Liver (tissue), 3 donors: ENCODE data around the gene DYRK1B.

ENCODE experiments used
- FOXA1 ChIP-seq: IDR thresholded peaks from 2 replicates; pipeline ENCODE4 v1.6.1; 2016; ENCODE audit warnings: antibody characterized with exemption
- FOXA2 ChIP-seq: IDR thresholded peaks from 2 replicates; pipeline ENCODE4 v1.6.1; 2016; ENCODE audit warnings: antibody characterized with exemption
- GABPA ChIP-seq, 2 donors: IDR thresholded peaks in 1 of 2; conservative IDR thresholded peaks in 1 of 2; 2 replicates each; pipeline ENCODE4 v1.6.1; 2016; ENCODE audit warnings: antibody characterized with exemption in 2 of 2, mild to moderate bottlenecking in 1 of 2, moderate library complexity in 1 of 2
- NR2F2 ChIP-seq: IDR thresholded peaks from 2 replicates; pipeline ENCODE4 v1.6.1; 2016; ENCODE audit warnings: antibody characterized with exemption
- RXRA ChIP-seq, 2 donors: IDR thresholded peaks; 2 replicates each; pipeline ENCODE4 v1.6.1; 2017 to 2018; ENCODE audit warnings: antibody characterized with exemption in 2 of 2, mild to moderate bottlenecking in 1 of 2
- SP1 ChIP-seq: IDR thresholded peaks from 2 replicates; pipeline ENCODE4 v1.6.1; 2018; ENCODE audit warnings: antibody characterized with exemption, mild to moderate bottlenecking
- TAF1 ChIP-seq: conservative IDR thresholded peaks from 2 replicates; pipeline ENCODE4 v1.6.1; 2016; ENCODE audit warnings: antibody characterized with exemption, mild to moderate bottlenecking
- YY1 ChIP-seq: IDR thresholded peaks from 2 replicates; pipeline ENCODE4 v1.6.1; 2016; ENCODE audit warnings: antibody characterized with exemption, mild to moderate bottlenecking
- TF ChIP-seq, protein P1 (sequence below): IDR thresholded peaks from 2 replicates; pipeline ENCODE4 v1.6.1; 2016; ENCODE audit warnings: antibody characterized with exemption, mild to moderate bottlenecking
- TF ChIP-seq, protein P2 (sequence below): IDR thresholded peaks from 2 replicates; pipeline ENCODE4 v1.6.1; 2016; ENCODE audit warnings: antibody characterized with exemption
- TF ChIP-seq, protein P3 (sequence below): IDR thresholded peaks from 2 replicates; pipeline ENCODE4 v1.6.1; 2016; ENCODE audit warnings: antibody characterized with exemption
- TF ChIP-seq, protein P4 (sequence below): fragments of 150-350 bp; IDR thresholded peaks from 2 replicates; pipeline ENCODE4 v1.5.1; 2017; ENCODE audit warnings: improper control_type of control experiment, low read depth, low read length; ENCODE audit not compliant: missing input control
- donor health status: healthy.
- donor health status: healthy.

DNA sequence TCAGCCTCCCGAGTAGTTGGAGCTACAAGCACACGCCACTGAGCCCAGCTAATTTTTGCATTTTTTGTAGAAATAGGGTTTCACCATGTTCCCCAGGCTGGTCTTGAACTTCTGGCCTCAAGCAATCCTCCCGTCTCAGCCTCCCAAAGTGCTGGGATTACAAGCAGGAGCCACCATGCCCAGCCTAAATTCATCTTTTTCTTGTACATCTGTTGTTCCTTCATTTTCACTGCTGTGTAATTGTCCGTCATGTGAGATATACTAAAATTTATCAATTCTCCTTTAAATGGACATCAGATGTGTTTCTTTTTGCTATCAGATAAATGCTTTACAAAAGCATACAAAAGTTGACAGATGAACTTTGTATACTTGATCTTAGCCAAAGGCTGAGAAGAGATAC is 22.9 kb downstream of the DYRK1B start:
- TF ChIP-seq, protein P1, sequence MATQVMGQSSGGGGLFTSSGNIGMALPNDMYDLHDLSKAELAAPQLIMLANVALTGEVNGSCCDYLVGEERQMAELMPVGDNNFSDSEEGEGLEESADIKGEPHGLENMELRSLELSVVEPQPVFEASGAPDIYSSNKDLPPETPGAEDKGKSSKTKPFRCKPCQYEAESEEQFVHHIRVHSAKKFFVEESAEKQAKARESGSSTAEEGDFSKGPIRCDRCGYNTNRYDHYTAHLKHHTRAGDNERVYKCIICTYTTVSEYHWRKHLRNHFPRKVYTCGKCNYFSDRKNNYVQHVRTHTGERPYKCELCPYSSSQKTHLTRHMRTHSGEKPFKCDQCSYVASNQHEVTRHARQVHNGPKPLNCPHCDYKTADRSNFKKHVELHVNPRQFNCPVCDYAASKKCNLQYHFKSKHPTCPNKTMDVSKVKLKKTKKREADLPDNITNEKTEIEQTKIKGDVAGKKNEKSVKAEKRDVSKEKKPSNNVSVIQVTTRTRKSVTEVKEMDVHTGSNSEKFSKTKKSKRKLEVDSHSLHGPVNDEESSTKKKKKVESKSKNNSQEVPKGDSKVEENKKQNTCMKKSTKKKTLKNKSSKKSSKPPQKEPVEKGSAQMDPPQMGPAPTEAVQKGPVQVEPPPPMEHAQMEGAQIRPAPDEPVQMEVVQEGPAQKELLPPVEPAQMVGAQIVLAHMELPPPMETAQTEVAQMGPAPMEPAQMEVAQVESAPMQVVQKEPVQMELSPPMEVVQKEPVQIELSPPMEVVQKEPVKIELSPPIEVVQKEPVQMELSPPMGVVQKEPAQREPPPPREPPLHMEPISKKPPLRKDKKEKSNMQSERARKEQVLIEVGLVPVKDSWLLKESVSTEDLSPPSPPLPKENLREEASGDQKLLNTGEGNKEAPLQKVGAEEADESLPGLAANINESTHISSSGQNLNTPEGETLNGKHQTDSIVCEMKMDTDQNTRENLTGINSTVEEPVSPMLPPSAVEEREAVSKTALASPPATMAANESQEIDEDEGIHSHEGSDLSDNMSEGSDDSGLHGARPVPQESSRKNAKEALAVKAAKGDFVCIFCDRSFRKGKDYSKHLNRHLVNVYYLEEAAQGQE, result no peak
- TF ChIP-seq, protein P2, sequence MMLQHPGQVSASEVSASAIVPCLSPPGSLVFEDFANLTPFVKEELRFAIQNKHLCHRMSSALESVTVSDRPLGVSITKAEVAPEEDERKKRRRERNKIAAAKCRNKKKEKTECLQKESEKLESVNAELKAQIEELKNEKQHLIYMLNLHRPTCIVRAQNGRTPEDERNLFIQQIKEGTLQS, result no peak
- TF ChIP-seq TAF1, result no peak
- TF ChIP-seq, protein P3, sequence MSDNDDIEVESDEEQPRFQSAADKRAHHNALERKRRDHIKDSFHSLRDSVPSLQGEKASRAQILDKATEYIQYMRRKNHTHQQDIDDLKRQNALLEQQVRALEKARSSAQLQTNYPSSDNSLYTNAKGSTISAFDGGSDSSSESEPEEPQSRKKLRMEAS, result no peak
- TF ChIP-seq, protein P4, sequence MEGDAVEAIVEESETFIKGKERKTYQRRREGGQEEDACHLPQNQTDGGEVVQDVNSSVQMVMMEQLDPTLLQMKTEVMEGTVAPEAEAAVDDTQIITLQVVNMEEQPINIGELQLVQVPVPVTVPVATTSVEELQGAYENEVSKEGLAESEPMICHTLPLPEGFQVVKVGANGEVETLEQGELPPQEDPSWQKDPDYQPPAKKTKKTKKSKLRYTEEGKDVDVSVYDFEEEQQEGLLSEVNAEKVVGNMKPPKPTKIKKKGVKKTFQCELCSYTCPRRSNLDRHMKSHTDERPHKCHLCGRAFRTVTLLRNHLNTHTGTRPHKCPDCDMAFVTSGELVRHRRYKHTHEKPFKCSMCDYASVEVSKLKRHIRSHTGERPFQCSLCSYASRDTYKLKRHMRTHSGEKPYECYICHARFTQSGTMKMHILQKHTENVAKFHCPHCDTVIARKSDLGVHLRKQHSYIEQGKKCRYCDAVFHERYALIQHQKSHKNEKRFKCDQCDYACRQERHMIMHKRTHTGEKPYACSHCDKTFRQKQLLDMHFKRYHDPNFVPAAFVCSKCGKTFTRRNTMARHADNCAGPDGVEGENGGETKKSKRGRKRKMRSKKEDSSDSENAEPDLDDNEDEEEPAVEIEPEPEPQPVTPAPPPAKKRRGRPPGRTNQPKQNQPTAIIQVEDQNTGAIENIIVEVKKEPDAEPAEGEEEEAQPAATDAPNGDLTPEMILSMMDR, result no peak
- no peak for TF ChIP-seq RXRA (IDR thresholded peaks at IDR 0.05)
- no peak for TF ChIP-seq SP1
- no peak for TF ChIP-seq GABPA (IDR thresholded peaks at IDR 0.05 in 1 of 2, conservative IDR thresholded peaks at IDR 0.05 in 1 of 2)
- no peak for TF ChIP-seq FOXA2
- TF ChIP-seq NR2F2, result no peak
- TF ChIP-seq YY1, result no peak
- no peak for TF ChIP-seq FOXA1
